HepG2 (cell line): ENCODE results near the gene FHIT. TPM values are rescaled to one million over a fixed set of nuclear protein-coding genes. Genes with fewer than 3 reads are reported as not detected.

Source experiments
- ATAC-seq: fragments of 200-7000 bp; cut with Tn5 transposase; 3 replicates; pipeline ENCODE4 v1.9.1; 2020; ENCODE audit warnings: mild to moderate bottlenecking, moderate library complexity
- BruUV-seq: library from RNA; stranded (reverse); fragments of 400-500 nt; replicated peaks from 2 replicates; lab custom pipeline; 2021; lab: Mats Ljungman, UMichigan
- CTCF ChIA-PET: fragments of 300-600 bp; formaldehyde crosslinking; extraction: SDS; loops from one replicate; lab custom pipeline; 2021; ENCODE audit warnings: low total read pairs, inconsistent platforms, low intra/inter-chr PET ratio; lab: Yijun Ruan, JAX
- POLR2A ChIA-PET: fragments of 350-600 bp; sonication (Branson Sonifier 250); formaldehyde crosslinking; loops from one replicate; lab custom pipeline; 2020; ENCODE audit warnings: antibody characterized with exemption, inconsistent platforms; lab: Yijun Ruan, JAX
- DNase-seq: peaks from one replicate; pipeline ENCODE4 v3.0.0-alpha.2; 2015; ENCODE audit warnings: low spot score
- FAIRE-seq: peaks from 3 replicates; lab custom pipeline; 2011; peaks lifted over from hg19 to GRCh38; lab: Jason Lieb, UNC
- H2AFZ ChIP-seq: one replicate; pipeline ENCODE4 v1.6.1; 2011; ENCODE audit warnings: low read length, inconsistent platforms
- H3K27ac ChIP-seq: fragments of 300-600 bp; 3 replicates; pipeline ENCODE4 v1.8.0; 2011; ENCODE audit warnings: mixed run types, mild to moderate bottlenecking, mixed read lengths, low read length, inconsistent platforms; ENCODE audit not compliant: insufficient read depth; ENCODE audit errors: extremely low read length
- H3K27me3 ChIP-seq, 2 experiments: fragments of 200-600 bp in 1 of 2; 2 replicates in 1 of 2; 3 replicates in 1 of 2; pipeline versions ENCODE4 v1.6.0 to v1.8.0; 2011; ENCODE audit warnings: low read length in 2 of 2, mild to moderate bottlenecking in 2 of 2, moderate library complexity in 2 of 2, inconsistent platforms in 1 of 2; ENCODE audit not compliant: insufficient read depth in 2 of 2, control insufficient read depth in 1 of 2
- H3K36me3 ChIP-seq, 2 experiments: fragments of 200-600 bp in 1 of 2; replicated peaks in 1 of 2; 2 replicates in 1 of 2; 3 replicates in 1 of 2; pipeline versions ENCODE4 v1.5.1 to v1.8.0; 2011; ENCODE audit warnings: low read length in 2 of 2, inconsistent platforms in 1 of 2; ENCODE audit not compliant: insufficient read depth in 2 of 2, control insufficient read depth in 1 of 2
- H3K4me1 ChIP-seq: 2 replicates; pipeline ENCODE4 v1.5.1; 2012; ENCODE audit warnings: low read length, inconsistent platforms; ENCODE audit not compliant: insufficient read depth
- H3K4me2 ChIP-seq: 2 replicates; pipeline ENCODE4 v1.6.0; 2011; ENCODE audit warnings: low read depth, low read length, inconsistent platforms
- H3K4me3 ChIP-seq, 3 experiments: fragments of 200-600 bp in 1 of 3; sonication (generic), shearing (Covaris generic) in 1 of 3; replicated peaks in 1 of 3; 2 replicates each; pipeline ENCODE4 v1.5.1; 2011 to 2016; ENCODE audit warnings: low read length in 3 of 3, inconsistent platforms in 2 of 3, low read depth in 2 of 3, mild to moderate bottlenecking in 2 of 3, control low read depth in 1 of 3, mixed read lengths in 1 of 3; ENCODE audit not compliant: insufficient read depth in 1 of 3
- H3K79me2 ChIP-seq: one replicate; pipeline ENCODE4 v1.6.1; 2011; ENCODE audit warnings: low read length, inconsistent platforms; ENCODE audit not compliant: insufficient read depth
- H3K9ac ChIP-seq: 2 replicates; pipeline ENCODE4 v1.6.0; 2011; ENCODE audit warnings: mild to moderate bottlenecking, low read depth, low read length, inconsistent platforms; ENCODE audit not compliant: insufficient read depth
- H3K9me3 ChIP-seq: 2 replicates; pipeline ENCODE4 v1.5.1; 2012; ENCODE audit warnings: mild to moderate bottlenecking, low read length
- H4K20me1 ChIP-seq: 2 replicates; pipeline ENCODE4 v1.6.0; 2011; ENCODE audit warnings: inconsistent platforms, mild to moderate bottlenecking, low read length, moderate library complexity; ENCODE audit not compliant: insufficient read depth
- CHD2 ChIP-seq: IDR thresholded peaks from 2 replicates; pipeline ENCODE4 v1.6.1; 2011; ENCODE audit warnings: low read depth, low read length, improper control_type of control experiment
- CREB1 ChIP-seq, 2 experiments: fragments of 450-650 bp in 1 of 2; IDR thresholded peaks; 2 replicates each; pipeline ENCODE4 v1.6.1; 2016 to 2017; ENCODE audit warnings: control low read depth in 1 of 2, mild to moderate bottlenecking in 1 of 2, missing compliant biosample characterization in 1 of 2, missing genetic modification characterization in 1 of 2
- HHEX ChIP-seq: IDR thresholded peaks from 2 replicates; pipeline ENCODE4 v1.6.1; 2016; ENCODE audit warnings: control low read depth
- NFIC ChIP-seq: IDR thresholded peaks from 2 replicates; pipeline ENCODE4 v1.6.1; 2012; ENCODE audit warnings: mild to moderate bottlenecking, low read length, inconsistent platforms
- PAWR ChIP-seq: sonication (generic); formaldehyde crosslinking; IDR thresholded peaks from 2 replicates; pipeline ENCODE4 v1.4.0; 2020; ENCODE audit warnings: missing genetic modification reagents, mild to moderate bottlenecking, borderline replicate concordance
- REXO4 ChIP-seq: sonication (generic); formaldehyde crosslinking; IDR thresholded peaks from 2 replicates; pipeline ENCODE4 v1.8.0; 2022; ENCODE audit warnings: missing genetic modification reagents, mild to moderate bottlenecking, borderline replicate concordance
- RFX3 ChIP-seq: IDR thresholded peaks from 2 replicates; pipeline ENCODE4 v1.6.1; 2016; ENCODE audit warnings: missing biosample characterization, missing genetic modification reagents
- SOX13 ChIP-seq, 3 experiments: fragments of 450-650 bp in 1 of 3; sonication (generic) in 1 of 3; formaldehyde crosslinking in 1 of 3; IDR thresholded peaks in 2 of 3; conservative IDR thresholded peaks in 1 of 3; 2 replicates each; pipeline versions ENCODE4 v1.5.0 to v1.6.1; 2016 to 2020; ENCODE audit warnings: antibody characterized with exemption in 1 of 3, mild to moderate bottlenecking in 1 of 3, missing compliant biosample characterization in 1 of 3, missing genetic modification reagents in 1 of 3, moderate library complexity in 1 of 3
- ZFP37 ChIP-seq: sonication (generic); formaldehyde crosslinking; IDR thresholded peaks from 2 replicates; pipeline ENCODE4 v1.4.0; 2020; ENCODE audit warnings: missing genetic modification reagents, borderline replicate concordance
- ZFP62 ChIP-seq: sonication (generic); formaldehyde crosslinking; IDR thresholded peaks from 2 replicates; pipeline ENCODE4 v1.4.0; 2020; ENCODE audit warnings: missing genetic modification reagents
- ZNF136 ChIP-seq: sonication (generic); formaldehyde crosslinking; IDR thresholded peaks from 2 replicates; pipeline ENCODE4 v1.8.1; 2022; ENCODE audit warnings: low read depth, mild to moderate bottlenecking, moderate library complexity, missing genetic modification reagents
- ZNF160 ChIP-seq: sonication (generic); formaldehyde crosslinking; IDR thresholded peaks from 2 replicates; pipeline ENCODE4 v1.8.0; 2022; ENCODE audit warnings: mild to moderate bottlenecking, inconsistent platforms, missing genetic modification reagents
- ZNF552 ChIP-seq: sonication (generic); formaldehyde crosslinking; IDR thresholded peaks from 2 replicates; pipeline ENCODE4 v1.9.0; 2022; ENCODE audit warnings: missing genetic modification reagents, mild to moderate bottlenecking, borderline replicate concordance
- WGBS: methylation state at CpG from one replicate; pipeline ENCODE4 v1.1.6; 2017; ENCODE audit warnings: low lambda C conversion rate; 5-methylcytosine and 5-hydroxymethylcytosine counted together
- in situ Hi-C: cut with HindIII; loops from 2 replicates; pipeline ENCODE4 v1.10.0; 2017; ENCODE audit warnings: low pct_unique_long_range_greater_than_20kb; ENCODE audit not compliant: extremely low pct_ligation_motif_present
- intact Hi-C: fragments of 100-400 bp; cut with micrococcal nuclease; formaldehyde crosslinking; loops from one replicate; pipeline ENCODE4 v1.10.0; 2022; ENCODE audit not compliant: unreplicated experiment
- polyA plus RNA-seq, 8 experiments: library from polyadenylated mRNA; depleted of rRNA in 3 of 8; stranded (reverse) in 7 of 8; unstranded in 1 of 8; fragments of >200 nt; fragmentation: Illumina TruSeq in 4 of 8; extraction: Trizol in 4 of 8; gene quantifications; 2 replicates each; pipeline versions ENCODE4 v1.2.1 to v1.2.3, GENCODE V29; 2011 to 2016; ENCODE audit warnings: low read depth in 4 of 8, missing spikeins in 1 of 8, mixed read lengths in 1 of 8; ENCODE audit not compliant: insufficient read depth in 1 of 8
- total RNA-seq, 5 experiments: library from RNA; depleted of rRNA; stranded (reverse); fragments of >200 nt; fragmentation: Illumina TruSeq; extraction: Trizol; gene quantifications; 2 replicates each; pipeline ENCODE4 v1.2.3, GENCODE V29; 2016; ENCODE audit warnings: low read depth in 1 of 5
- TF ChIP-seq, protein P1 (sequence below): sonication (generic); formaldehyde crosslinking; IDR thresholded peaks from 2 replicates; pipeline ENCODE4 v1.4.0; 2020; ENCODE audit warnings: missing genetic modification reagents
- TF ChIP-seq, protein P2 (sequence below): sonication (generic); formaldehyde crosslinking; conservative IDR thresholded peaks from 2 replicates; pipeline ENCODE4 v1.4.0; 2020; ENCODE audit warnings: missing genetic modification reagents

FHIT gene
- total and polyA plus RNA-seq, 2 of the 13 experiments (the other 11 are each of a cell fraction or from before 2014, with no cell fraction given) = 4.0 to 4.6 TPM

DNA sequence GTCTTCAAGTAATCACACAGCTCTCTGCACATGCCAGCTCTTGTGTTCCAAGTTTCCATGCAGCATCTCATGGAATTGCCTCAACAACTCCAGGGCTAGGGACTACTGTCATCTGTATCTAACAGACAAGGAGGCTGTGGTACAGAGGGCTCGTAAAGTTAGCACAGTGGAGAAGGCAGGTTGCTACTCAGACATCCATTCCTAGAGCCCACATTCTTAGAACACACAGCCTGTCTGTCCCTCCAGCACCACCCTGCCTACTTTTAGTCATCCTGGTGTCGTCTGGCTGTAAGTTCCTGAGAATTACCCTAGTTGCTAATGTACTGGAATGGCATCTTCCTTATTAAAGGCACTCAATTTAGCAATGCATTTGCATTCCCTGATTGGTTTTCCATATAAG lies 862.5 kb downstream of the FHIT start:
- H2AFZ ChIP-seq = no peak overlapping the region
- ChIA-PET POLR2A (no interaction called here), CTCF (no interaction called here)
- intact Hi-C loops = no loop called here
- H3K9me3 ChIP-seq = no peaks in the 10 kb centered on the region
- 43% methylated on average over 1 of the region's 2 CpGs for WGBS
- H3K9ac ChIP-seq = no peak overlapping the region
- FAIRE-seq (no peak), DNase-seq (no peak), ATAC-seq (no peak)
- in situ Hi-C loops = no loop called here
- H4K20me1 ChIP-seq = no peaks in the 10 kb centered on the region
- no peak overlapping the region for H3K27ac ChIP-seq
- H3K27me3 ChIP-seq = no peaks in the 10 kb centered on the region
- no peaks in the 10 kb centered on the region for H3K36me3 ChIP-seq
- BruUV-seq = no TSS peak
- H3K79me2 ChIP-seq = no peaks in the 10 kb centered on the region
- H3K4me3 ChIP-seq = no peak overlapping the region
- no peaks in the 10 kb centered on the region for H3K4me1 ChIP-seq
- H3K4me2 ChIP-seq = no peak overlapping the region
- TF ChIP-seq, protein P1, sequence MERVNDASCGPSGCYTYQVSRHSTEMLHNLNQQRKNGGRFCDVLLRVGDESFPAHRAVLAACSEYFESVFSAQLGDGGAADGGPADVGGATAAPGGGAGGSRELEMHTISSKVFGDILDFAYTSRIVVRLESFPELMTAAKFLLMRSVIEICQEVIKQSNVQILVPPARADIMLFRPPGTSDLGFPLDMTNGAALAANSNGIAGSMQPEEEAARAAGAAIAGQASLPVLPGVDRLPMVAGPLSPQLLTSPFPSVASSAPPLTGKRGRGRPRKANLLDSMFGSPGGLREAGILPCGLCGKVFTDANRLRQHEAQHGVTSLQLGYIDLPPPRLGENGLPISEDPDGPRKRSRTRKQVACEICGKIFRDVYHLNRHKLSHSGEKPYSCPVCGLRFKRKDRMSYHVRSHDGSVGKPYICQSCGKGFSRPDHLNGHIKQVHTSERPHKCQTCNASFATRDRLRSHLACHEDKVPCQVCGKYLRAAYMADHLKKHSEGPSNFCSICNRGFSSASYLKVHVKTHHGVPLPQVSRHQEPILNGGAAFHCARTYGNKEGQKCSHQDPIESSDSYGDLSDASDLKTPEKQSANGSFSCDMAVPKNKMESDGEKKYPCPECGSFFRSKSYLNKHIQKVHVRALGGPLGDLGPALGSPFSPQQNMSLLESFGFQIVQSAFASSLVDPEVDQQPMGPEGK (CRISPR knock-in tag) = no peak
- TF ChIP-seq RFX3 (CRISPR knock-in tag) (no peak), ZNF552 (CRISPR knock-in tag) (no peak), ZNF160 (CRISPR knock-in tag) (no peak), ZFP37 (CRISPR knock-in tag) (no peak), ZFP62 (CRISPR knock-in tag) (no peak), CHD2 (no peak), ZNF136 (no peak), SOX13 (IDR thresholded peaks at IDR 0.05) (no peak), SOX13 (CRISPR knock-in tag; conservative IDR thresholded peaks at IDR 0.05 in 1 of 2, IDR thresholded peaks at IDR 0.05 in 1 of 2) (no peak), NFIC (no peak), PAWR (CRISPR knock-in tag) (no peak), HHEX (CRISPR knock-in tag) (no peak), REXO4 (no peak), CREB1 (IDR thresholded peaks at IDR 0.05) (no peak), CREB1 (CRISPR knock-in tag; IDR thresholded peaks at IDR 0.05) (no peak)
- TF ChIP-seq, protein P2, sequence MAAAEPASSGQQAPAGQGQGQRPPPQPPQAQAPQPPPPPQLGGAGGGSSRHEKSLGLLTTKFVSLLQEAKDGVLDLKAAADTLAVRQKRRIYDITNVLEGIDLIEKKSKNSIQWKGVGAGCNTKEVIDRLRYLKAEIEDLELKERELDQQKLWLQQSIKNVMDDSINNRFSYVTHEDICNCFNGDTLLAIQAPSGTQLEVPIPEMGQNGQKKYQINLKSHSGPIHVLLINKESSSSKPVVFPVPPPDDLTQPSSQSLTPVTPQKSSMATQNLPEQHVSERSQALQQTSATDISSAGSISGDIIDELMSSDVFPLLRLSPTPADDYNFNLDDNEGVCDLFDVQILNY (CRISPR knock-in tag) = no peak
